Esophagus muscularis mucosa (tissue), 3 donors: ENCODE measurements around the gene BPIFB2.

Source experiments
- CTCF ChIP-seq, 3 experiments: fragments of 200-600 bp in 2 of 3; fragments of 450-650 bp in 1 of 3; sonication (generic) in 2 of 3; IDR thresholded peaks; one replicate each; pipeline ENCODE4 v1.5.1; 2017 to 2019; ENCODE audit warnings: antibody characterized with exemption in 3 of 3, mild to moderate bottlenecking in 2 of 3, moderate library complexity in 1 of 3
- EP300 ChIP-seq: sonication (generic); formaldehyde crosslinking; IDR thresholded peaks from one replicate; pipeline ENCODE4 v1.6.1; 2017; ENCODE audit warnings: antibody characterized with exemption

- TF ChIP-seq CTCF (IDR thresholded peaks at IDR 0.05) (no peak), EP300 (no peak)
These were observed 41.7 kb upstream of the BPIFB2 start for GRCh38 chr20:32965581-32966373.
